B cell (primary cell): ENCODE results near the gene ULK1. TPM values are rescaled to one million over a fixed set of nuclear protein-coding genes. Genes with fewer than 3 reads are reported as not detected.
"Not testable (repeated sequence)": the region's sequence is repeated elsewhere in the genome, so short reads cannot be mapped to it uniquely, and the experiment has no call there.

Experiments
- ATAC-seq: fragments of 200-7000 bp; cut with Tn5 transposase; one replicate; pipeline ENCODE4 v1.10.0; 2021; ENCODE audit warnings: low read depth, mild to moderate bottlenecking, moderate number of reproducible peaks, moderate library complexity
- CTCF ChIA-PET: fragments of 350-600 bp; sonication (Branson Sonifier 250); formaldehyde crosslinking; loops from one replicate; lab custom pipeline; 2021; ENCODE audit warnings: antibody characterized with exemption, inconsistent platforms; lab: Charles Lee
- POLR2A ChIA-PET: fragments of 350-600 bp; sonication (Branson Sonifier 250); formaldehyde crosslinking; loops from one replicate; lab custom pipeline; 2021; ENCODE audit warnings: antibody characterized with exemption; lab: Charles Lee
- DNase-seq: peaks from one replicate; pipeline ENCODE4 v3.0.0; 2013
- H2AFZ ChIP-seq: 2 replicates; pipeline ENCODE4 v1.6.1; 2012; ENCODE audit warnings: mild to moderate bottlenecking, low read depth, low read length; ENCODE audit not compliant: insufficient read depth, poor library complexity, severe bottlenecking
- H3K27ac ChIP-seq, 2 donors: 1 replicate in 1 of 2; 2 replicates in 1 of 2; pipeline ENCODE4 v1.5.1; 2012 to 2013; ENCODE audit warnings: low read length in 2 of 2, mild to moderate bottlenecking in 2 of 2, moderate library complexity in 1 of 2
- H3K27me3 ChIP-seq, 4 experiments: fragments of 200-600 bp in 1 of 4; sonication (generic) in 1 of 4; replicated peaks in 1 of 4; 1 replicate in 2 of 4; 2 replicates in 2 of 4; pipeline versions ENCODE4 v1.6.1 to v1.7.0; 2013 to 2016; ENCODE audit warnings: low read length in 3 of 4, mild to moderate bottlenecking in 2 of 4, mixed read lengths in 1 of 4, moderate library complexity in 1 of 4; ENCODE audit not compliant: insufficient read depth in 4 of 4, control insufficient read depth in 3 of 4; ENCODE audit errors: control extremely low read depth in 1 of 4
- H3K36me3 ChIP-seq, 2 experiments: replicated peaks in 1 of 2; 1 replicate in 1 of 2; 2 replicates in 1 of 2; pipeline versions ENCODE4 v1.6.1 to v1.7.1; 2013; ENCODE audit warnings: low read length in 1 of 2; ENCODE audit not compliant: insufficient read depth in 2 of 2, control insufficient read depth in 1 of 2; ENCODE audit errors: control extremely low read depth in 1 of 2, extremely low read depth in 1 of 2
- H3K4me1 ChIP-seq, 2 donors: fragments of 200-600 bp in 1 of 2; sonication (generic) in 1 of 2; 1 replicate in 1 of 2; 2 replicates in 1 of 2; pipeline versions ENCODE4 v1.5.1 to v1.6.1; 2013 to 2017; ENCODE audit warnings: low read length in 2 of 2; ENCODE audit not compliant: control insufficient read depth in 2 of 2, insufficient read depth in 2 of 2
- H3K4me2 ChIP-seq: replicated peaks from 2 replicates; pipeline ENCODE3; 2012; ENCODE audit warnings: mild to moderate bottlenecking, low read depth, low read length; ENCODE audit not compliant: poor library complexity, severe bottlenecking
- H3K4me3 ChIP-seq, 5 experiments: fragments of 200-600 bp in 1 of 5; sonication (generic) in 1 of 5; 1 replicate in 3 of 5; 2 replicates in 2 of 5; pipeline versions ENCODE4 v1.5.1 to v1.7.0; 2011 to 2016; ENCODE audit warnings: low read length in 4 of 5, mild to moderate bottlenecking in 4 of 5, low read depth in 2 of 5, control low read depth in 1 of 5, moderate library complexity in 1 of 5; ENCODE audit not compliant: insufficient read depth in 1 of 5; ENCODE audit errors: control extremely low read depth in 1 of 5, extremely low read depth in 1 of 5
- H3K79me2 ChIP-seq: fragments of 200-600 bp; sonication (generic); one replicate; pipeline ENCODE4 v1.6.0; 2016; ENCODE audit warnings: low read length; ENCODE audit not compliant: control insufficient read depth, insufficient read depth
- H3K9ac ChIP-seq: fragments of 200-600 bp; sonication (generic); 2 replicates; pipeline ENCODE4 v1.6.1; 2017; ENCODE audit warnings: mild to moderate bottlenecking, low read length, moderate library complexity
- H3K9me3 ChIP-seq, 3 donors: one replicate each; pipeline versions ENCODE4 v1.6.1 to v1.7.1; 2013; ENCODE audit warnings: low read length in 2 of 3; ENCODE audit not compliant: control insufficient read depth in 2 of 3, insufficient read depth in 1 of 3; ENCODE audit errors: control extremely low read depth in 1 of 3
- H4K20me1 ChIP-seq: 2 replicates; pipeline ENCODE4 v1.6.0; 2012; ENCODE audit warnings: mild to moderate bottlenecking, low read length; ENCODE audit not compliant: insufficient read depth, control insufficient read depth, poor library complexity, severe bottlenecking
- H3K27ac Mint-ChIP-seq: one replicate; pipeline ENCODE4 v1.8.0; 2021; ENCODE audit warnings: mixed read lengths
- H3K27me3 Mint-ChIP-seq: one replicate; pipeline ENCODE4 v1.8.0; 2021; ENCODE audit warnings: mixed read lengths
- H3K4me1 Mint-ChIP-seq: one replicate; pipeline ENCODE4 v1.8.0; 2021; ENCODE audit warnings: mixed read lengths
- H3K4me3 Mint-ChIP-seq: one replicate; pipeline ENCODE4 v1.8.0; 2021; ENCODE audit warnings: mixed read lengths
- H3K9me3 Mint-ChIP-seq: one replicate; pipeline ENCODE4 v1.8.0; 2022; ENCODE audit warnings: mixed read lengths; ENCODE audit not compliant: insufficient read depth
- CTCF ChIP-seq: fragments of 200-600 bp; IDR thresholded peaks from one replicate; pipeline ENCODE4 v1.8.0; 2022; ENCODE audit warnings: antibody characterized with exemption, mild to moderate bottlenecking
- EZH2 ChIP-seq: IDR thresholded peaks from 2 replicates; pipeline ENCODE4 v1.6.1; 2012; ENCODE audit warnings: borderline replicate concordance, low read depth, mild to moderate bottlenecking, moderate library complexity, low read length; ENCODE audit not compliant: insufficient read depth, poor library complexity, severe bottlenecking
- WGBS: methylation state at CpG from one replicate; pipeline ENCODE4 v1.1.5; 2013; ENCODE audit warnings: missing lambda C conversion rate; ENCODE audit not compliant: insufficient coverage; 5-methylcytosine and 5-hydroxymethylcytosine counted together
- intact Hi-C: fragments of 100-400 bp; cut with micrococcal nuclease; formaldehyde crosslinking; loops from one replicate; pipeline ENCODE4 v1.10.0; 2022
- polyA plus RNA-seq: library from polyadenylated mRNA; depleted of rRNA; stranded (reverse); fragments of >200 nt; gene quantifications from 2 replicates; pipeline ENCODE4 v1.2.3, GENCODE V29; 2012
- total RNA-seq, 2 donors: library from RNA; stranded (reverse); fragments of 120-200 nt in 1 of 2; gene quantifications; 1 replicate in 1 of 2; 2 replicates in 1 of 2; pipeline versions ENCODE4 v1.2.3 to v1.2.4, GENCODE V29; 2013 to 2022

ULK1 gene
- total and polyA plus RNA-seq, 2 donors (not counting 1 experiment from before 2014, with no cell fraction given) = 38.9 to 59.5 TPM

- intact Hi-C loops = no loop called here
- H3K36me3 ChIP-seq = peaks cover 4 to 12% of the 10 kb centered on the region in 2 experiments
- WGBS = 92% methylated on average over 4 of the region's 4 CpGs
- no peak overlapping the region for H3K4me3 ChIP-seq
- H3K27me3 Mint-ChIP-seq = no peaks in the 10 kb centered on the region
- H3K27me3 ChIP-seq = no peaks in the 10 kb centered on the region
- H3K9me3 ChIP-seq = no peaks in the 10 kb centered on the region
- DNase-seq (no peak), ATAC-seq (no peak)
- H3K79me2 ChIP-seq = peaks cover 87% of the 10 kb centered on the region
- H3K27ac ChIP-seq = no peak overlapping the region
- H3K27ac Mint-ChIP-seq = no peak overlapping the region
- H4K20me1 ChIP-seq = peaks cover 76% of the 10 kb centered on the region
- TF ChIP-seq EZH2 = no peak
- no peaks in the 10 kb centered on the region for H3K4me1 ChIP-seq
- ChIA-PET CTCF (no interaction called here), POLR2A (no interaction called here)
- no peak overlapping the region for H3K9ac ChIP-seq
- no peak overlapping the region for H3K4me2 ChIP-seq
- H2AFZ ChIP-seq = no peak overlapping the region
- H3K4me1 Mint-ChIP-seq = peaks cover 49% of the 10 kb centered on the region
- H3K4me3 Mint-ChIP-seq = no peak overlapping the region
- no peaks in the 10 kb centered on the region for H3K9me3 Mint-ChIP-seq
Measured at GRCh38 chr12:131959116-131959515, 64.7 kb downstream of the ULK1 start.

- Mint-ChIP-seq H3K4me3 (no peak overlapping the region), H3K9me3 (no peaks in the 10 kb centered on the region), H3K4me1 (peaks cover 52% of the 10 kb centered on the region), H3K27me3 (no peaks in the 10 kb centered on the region), H3K27ac (no peak overlapping the region)
- Histone ChIP-seq H2AFZ (no peak overlapping the region), H3K27ac (no peak overlapping the region), H3K9ac (no peak overlapping the region), H3K4me1 (no peaks in the 10 kb centered on the region), H4K20me1 (peaks cover 72% of the 10 kb centered on the region), H3K4me2 (no peak overlapping the region), H3K4me3 (no peak overlapping the region), H3K36me3 (peaks cover 4 to 12% of the 10 kb centered on the region in 2 experiments), H3K79me2 (peaks cover 87% of the 10 kb centered on the region), H3K9me3 (no peaks in the 10 kb centered on the region), H3K27me3 (no peaks in the 10 kb centered on the region)
- DNase-seq = no peak
- no peak for ATAC-seq
- 96% methylated on average over 14 of the region's 16 CpGs for WGBS
- TF ChIP-seq CTCF (no peak), EZH2 (no peak)
- intact Hi-C loops = no loop called here
- ChIA-PET CTCF (no interaction called here), POLR2A (no interaction called here)
Measured at GRCh38 chr12:131959641-131960589, 65.5 kb downstream of the ULK1 start.

GRCh38 chr12:131960590-131961325 is 66.3 kb downstream of the ULK1 start:
- H3K9ac ChIP-seq, H3K27me3 ChIP-seq, H3K27ac Mint-ChIP-seq, H3K4me1 ChIP-seq, H3K4me3 Mint-ChIP-seq, H3K9me3 ChIP-seq, POLR2A ChIA-PET, H3K27me3 Mint-ChIP-seq, H3K4me3 ChIP-seq, CTCF ChIA-PET, H3K4me2 ChIP-seq, H2AFZ ChIP-seq, H3K27ac ChIP-seq, DNase-seq, H3K9me3 Mint-ChIP-seq, intact Hi-C loops, ATAC-seq: not testable (repeated sequence)
- 94% methylated on average over 5 of the region's 30 CpGs for WGBS
- peaks cover 50% of the 10 kb centered on the region for H3K4me1 Mint-ChIP-seq
- H3K79me2 ChIP-seq = peaks cover 88% of the 10 kb centered on the region
- peaks cover 74% of the 10 kb centered on the region for H4K20me1 ChIP-seq
- H3K36me3 ChIP-seq = peaks cover 4 to 12% of the 10 kb centered on the region in 2 experiments
